Memory B cell (primary cell): Measurements from ENCODE around the gene DDX11.
"Not testable (repeated sequence)": the region's sequence is repeated elsewhere in the genome, so short reads cannot be mapped to it uniquely, and the experiment has no call there.

Experiments
- ATAC-seq: fragments of 150-1000 bp; cut with Tn5 transposase; 2 replicates; pipeline ENCODE4 v1.10.0; 2021; ENCODE audit warnings: low read depth, mild to moderate bottlenecking, moderate library complexity
- DNase-seq, 2 donors: peaks; one replicate each; pipeline ENCODE4 v3.0.0; 2022; ENCODE audit warnings: low spot score in 2 of 2
- H3K27ac Mint-ChIP-seq: one replicate; pipeline ENCODE4 v1.8.0; 2022; ENCODE audit warnings: mild to moderate bottlenecking, moderate library complexity, mixed read lengths
- H3K27me3 Mint-ChIP-seq: one replicate; pipeline ENCODE4 v1.8.0; 2022; ENCODE audit warnings: mixed read lengths
- H3K36me3 Mint-ChIP-seq: one replicate; pipeline ENCODE4 v1.8.0; 2022; ENCODE audit warnings: mild to moderate bottlenecking, mixed read lengths
- H3K4me1 Mint-ChIP-seq: one replicate; pipeline ENCODE4 v1.8.0; 2022; ENCODE audit warnings: mixed read lengths
- H3K4me3 Mint-ChIP-seq: one replicate; pipeline ENCODE4 v1.8.0; 2022; ENCODE audit warnings: mild to moderate bottlenecking, moderate library complexity, mixed read lengths
- H3K9me3 Mint-ChIP-seq: one replicate; pipeline ENCODE4 v1.8.0; 2022; ENCODE audit warnings: mixed read lengths

Gene DDX11

GRCh38 chr12:31050143-31050542, 23.5 kb upstream of the DDX11 start:
- H3K36me3 Mint-ChIP-seq, ATAC-seq, H3K9me3 Mint-ChIP-seq, DNase-seq, H3K4me1 Mint-ChIP-seq, H3K4me3 Mint-ChIP-seq, H3K27me3 Mint-ChIP-seq, H3K27ac Mint-ChIP-seq: not testable (repeated sequence)

GRCh38 chr12:31050548-31050947, 23.1 kb upstream of the DDX11 start:
- not testable (repeated sequence) for ATAC-seq, H3K9me3 Mint-ChIP-seq, H3K36me3 Mint-ChIP-seq, H3K27ac Mint-ChIP-seq, H3K27me3 Mint-ChIP-seq, DNase-seq, H3K4me3 Mint-ChIP-seq, H3K4me1 Mint-ChIP-seq

GRCh38 chr12:31051692-31052091, 22.0 kb upstream of the DDX11 start:
- peak overlapping the region; percentile 1 for H3K27ac Mint-ChIP-seq
- not testable (repeated sequence) for H3K4me3 Mint-ChIP-seq, H3K4me1 Mint-ChIP-seq, DNase-seq, H3K9me3 Mint-ChIP-seq, H3K36me3 Mint-ChIP-seq, H3K27me3 Mint-ChIP-seq
- peak; percentile 87 for ATAC-seq

GRCh38 chr12:31052121-31052520, 21.5 kb upstream of the DDX11 start:
- H3K27me3 Mint-ChIP-seq, H3K4me1 Mint-ChIP-seq, DNase-seq, H3K4me3 Mint-ChIP-seq, H3K36me3 Mint-ChIP-seq, ATAC-seq, H3K9me3 Mint-ChIP-seq: not testable (repeated sequence)
- H3K27ac Mint-ChIP-seq: peak overlapping the region; percentile 1

DNA sequence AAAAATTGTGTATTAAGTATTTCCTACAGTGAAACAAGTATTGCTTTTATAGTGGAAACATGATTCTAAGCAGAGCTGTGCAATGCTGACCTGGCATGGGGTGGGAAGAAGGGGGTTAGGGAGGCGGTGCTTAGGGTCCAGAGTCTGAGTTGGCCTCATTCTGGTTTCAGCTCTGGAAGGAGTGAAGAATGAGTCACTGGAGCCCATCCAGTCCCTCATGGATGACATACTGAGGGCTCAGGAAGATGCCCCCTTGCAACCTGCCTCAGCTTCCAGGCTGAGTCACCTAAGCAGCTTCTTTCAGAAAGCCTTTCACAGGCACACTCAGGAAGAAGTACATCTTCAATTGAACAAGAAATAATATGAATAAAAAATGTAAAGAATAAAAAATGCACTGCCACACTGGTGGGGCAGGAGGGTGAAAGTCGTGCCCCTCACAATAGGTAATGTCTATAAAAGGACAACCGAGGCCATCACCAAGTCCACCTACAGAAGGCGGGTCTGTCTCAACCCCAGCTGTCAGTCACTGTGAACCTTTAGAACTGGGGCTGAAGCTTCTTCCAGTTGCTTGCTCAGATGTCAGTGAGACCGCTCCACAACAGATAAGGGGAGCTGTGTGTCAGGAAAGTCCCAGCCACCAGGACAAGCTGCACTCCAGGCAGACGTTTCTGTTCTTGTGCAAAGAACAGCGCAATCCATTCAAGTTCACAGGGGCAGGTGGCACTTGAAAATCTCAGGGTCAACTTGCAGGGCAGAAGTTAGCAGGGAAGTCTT, 20.8 kb upstream of the DDX11 start:
- H3K36me3 Mint-ChIP-seq, ATAC-seq, H3K4me3 Mint-ChIP-seq, DNase-seq, H3K9me3 Mint-ChIP-seq, H3K4me1 Mint-ChIP-seq, H3K27me3 Mint-ChIP-seq, H3K27ac Mint-ChIP-seq: not testable (repeated sequence)

DNA sequence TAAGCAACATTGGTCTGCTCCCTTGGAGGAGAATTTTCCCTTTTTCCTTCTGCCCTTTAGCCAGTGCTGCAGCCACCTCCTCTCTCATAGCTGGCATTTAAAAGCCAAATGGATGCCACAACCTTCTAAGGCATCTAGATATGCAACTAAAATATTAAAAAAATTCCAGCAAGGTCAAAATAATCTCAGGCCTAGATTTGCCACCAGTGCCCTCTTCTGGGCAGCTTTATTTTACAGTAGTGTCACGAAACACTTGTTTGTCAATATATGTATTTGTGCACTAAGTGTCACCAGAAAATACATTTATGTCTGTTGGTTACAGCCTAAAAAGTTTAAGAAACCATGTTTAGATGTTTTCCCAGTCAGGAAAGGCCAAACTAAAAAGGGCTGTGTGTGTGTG, 19.7 kb upstream of the DDX11 start:
- H3K9me3 Mint-ChIP-seq, H3K4me1 Mint-ChIP-seq, H3K27me3 Mint-ChIP-seq, H3K36me3 Mint-ChIP-seq, H3K4me3 Mint-ChIP-seq, DNase-seq, H3K27ac Mint-ChIP-seq, ATAC-seq: not testable (repeated sequence)

DNA sequence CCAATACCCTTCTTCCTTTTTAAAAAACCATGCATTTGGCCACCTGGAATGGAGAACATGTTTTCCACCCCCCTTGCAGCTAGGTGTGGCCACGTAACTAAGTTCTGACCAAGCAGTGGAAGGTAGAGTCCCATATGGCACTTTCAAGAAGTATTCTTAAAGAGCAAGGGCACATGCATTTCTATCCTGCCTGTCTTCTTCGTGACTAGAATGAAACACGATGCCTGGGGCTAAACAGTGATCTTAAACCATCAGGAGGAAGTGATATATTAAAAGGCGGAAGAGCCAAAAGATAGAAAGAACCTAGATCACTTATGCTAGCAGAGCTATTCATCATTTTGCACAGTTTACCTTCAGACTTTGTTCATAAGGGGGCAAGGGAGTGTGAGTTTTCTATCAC, 16.0 kb upstream of the DDX11 start:
- H3K27ac Mint-ChIP-seq: no peak overlapping the region
- H3K4me3 Mint-ChIP-seq: no peak overlapping the region
- no peak for ATAC-seq
- DNase-seq: no peak
- H3K36me3 Mint-ChIP-seq: no peaks in the 10 kb centered on the region
- H3K4me1 Mint-ChIP-seq: no peaks in the 10 kb centered on the region
- no peaks in the 10 kb centered on the region for H3K27me3 Mint-ChIP-seq
- no peaks in the 10 kb centered on the region for H3K9me3 Mint-ChIP-seq

DNA sequence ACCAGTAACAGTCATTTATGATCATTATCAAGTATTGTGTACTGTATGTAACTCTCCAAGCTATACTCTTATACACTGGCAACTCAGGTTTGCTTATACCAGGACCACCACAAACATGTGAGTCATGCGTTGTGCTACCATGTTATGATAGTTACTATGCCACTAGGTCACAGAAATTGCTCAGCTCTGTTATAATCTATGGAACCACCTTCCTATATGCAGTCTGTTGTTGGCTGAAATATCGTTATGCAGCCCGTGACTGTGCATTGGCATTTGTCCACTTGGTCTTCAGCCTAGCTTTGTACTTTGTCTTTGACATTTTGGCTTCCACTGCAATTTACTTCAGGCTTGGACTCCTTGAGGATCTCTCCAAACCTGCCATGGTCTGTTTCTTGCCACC, 7.5 kb upstream of the DDX11 start:
- H3K4me3 Mint-ChIP-seq, H3K9me3 Mint-ChIP-seq, DNase-seq, H3K36me3 Mint-ChIP-seq, H3K27me3 Mint-ChIP-seq, ATAC-seq, H3K27ac Mint-ChIP-seq, H3K4me1 Mint-ChIP-seq: not testable (repeated sequence)

DNA sequence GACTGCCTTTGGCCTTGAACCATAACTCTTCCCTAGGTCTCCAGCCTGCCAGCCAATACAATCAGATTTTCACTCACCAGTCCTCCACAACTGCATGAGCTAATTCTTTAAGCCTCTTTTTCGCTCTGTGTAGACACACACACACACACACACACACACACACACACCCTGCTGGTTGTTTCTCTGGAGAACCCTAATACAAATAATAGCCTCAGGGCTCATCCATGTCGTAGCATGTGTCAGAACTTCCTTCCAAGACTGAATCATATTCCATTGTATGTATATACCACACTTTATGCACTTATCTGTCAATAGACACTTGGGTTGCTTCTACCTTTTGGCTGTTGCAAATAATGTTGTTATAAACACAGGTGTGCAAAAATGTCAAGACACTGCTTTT, 6.0 kb upstream of the DDX11 start:
- H3K9me3 Mint-ChIP-seq, DNase-seq, H3K36me3 Mint-ChIP-seq, ATAC-seq, H3K27ac Mint-ChIP-seq, H3K4me3 Mint-ChIP-seq, H3K4me1 Mint-ChIP-seq, H3K27me3 Mint-ChIP-seq: not testable (repeated sequence)

DNA sequence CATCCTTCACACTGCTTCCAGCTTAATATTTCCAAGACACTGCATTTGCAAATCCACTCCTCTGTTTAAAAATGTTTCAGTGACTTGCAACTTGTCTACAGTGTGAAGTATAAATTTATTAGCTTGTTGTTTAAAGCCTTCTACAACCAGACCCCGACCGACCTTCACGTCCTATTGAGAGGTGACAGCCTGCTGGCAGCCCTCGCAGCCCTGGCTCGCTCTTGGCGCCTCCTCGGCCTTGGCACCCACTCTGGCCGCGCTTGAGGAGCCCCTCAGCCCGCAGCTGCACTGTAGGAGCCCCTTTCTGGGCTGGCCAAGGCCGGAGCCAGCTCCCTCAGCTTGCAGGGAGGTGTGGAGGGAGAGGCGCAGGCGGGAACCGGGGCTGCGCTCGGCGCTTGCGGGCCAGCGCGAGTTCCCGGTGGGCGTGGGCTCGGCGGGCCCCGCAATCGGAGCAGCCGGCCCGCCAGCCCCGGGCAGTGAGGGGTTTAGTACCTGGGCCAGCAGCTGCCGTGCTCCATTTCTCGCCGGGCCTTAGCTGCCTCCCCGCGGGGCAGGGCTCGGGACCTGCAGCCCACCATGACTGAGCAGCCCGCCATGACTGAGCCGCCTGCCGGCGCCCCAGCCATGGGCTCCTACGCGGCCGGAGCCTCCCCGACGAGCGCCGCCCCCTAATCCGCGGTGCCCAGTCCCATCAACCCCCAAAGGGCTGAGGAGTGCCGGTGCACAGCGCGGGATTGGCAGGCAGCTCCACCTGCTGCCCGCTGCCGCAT, 2.5 kb upstream of the DDX11 start:
- not testable (repeated sequence) for H3K36me3 Mint-ChIP-seq, ATAC-seq, DNase-seq, H3K27ac Mint-ChIP-seq, H3K4me3 Mint-ChIP-seq, H3K27me3 Mint-ChIP-seq, H3K9me3 Mint-ChIP-seq
- peaks cover 15% of the 10 kb centered on the region for H3K4me1 Mint-ChIP-seq

GRCh38 chr12:31072962-31073361, 698 bp upstream of the DDX11 start:
- H3K4me3 Mint-ChIP-seq: peak overlapping the region; percentile 98
- not testable (repeated sequence) for H3K27me3 Mint-ChIP-seq, DNase-seq, H3K9me3 Mint-ChIP-seq, ATAC-seq, H3K36me3 Mint-ChIP-seq
- H3K4me1 Mint-ChIP-seq: peaks cover 18% of the 10 kb centered on the region
- peak overlapping the region; percentile 94 for H3K27ac Mint-ChIP-seq

- Mint-ChIP-seq H3K4me1 (peaks cover 18% of the 10 kb centered on the region), H3K4me3 (peak overlapping the region; percentile 98), H3K27ac (peak overlapping the region; percentile 94)
- ATAC-seq: peak; percentile 48
- H3K36me3 Mint-ChIP-seq, H3K27me3 Mint-ChIP-seq, H3K9me3 Mint-ChIP-seq: not testable (repeated sequence)
- DNase-seq: peak in 1 of 2 donors; percentile 14
Observed at GRCh38 chr12:31074333-31074874, 744 bp downstream of the DDX11 start.

DNA sequence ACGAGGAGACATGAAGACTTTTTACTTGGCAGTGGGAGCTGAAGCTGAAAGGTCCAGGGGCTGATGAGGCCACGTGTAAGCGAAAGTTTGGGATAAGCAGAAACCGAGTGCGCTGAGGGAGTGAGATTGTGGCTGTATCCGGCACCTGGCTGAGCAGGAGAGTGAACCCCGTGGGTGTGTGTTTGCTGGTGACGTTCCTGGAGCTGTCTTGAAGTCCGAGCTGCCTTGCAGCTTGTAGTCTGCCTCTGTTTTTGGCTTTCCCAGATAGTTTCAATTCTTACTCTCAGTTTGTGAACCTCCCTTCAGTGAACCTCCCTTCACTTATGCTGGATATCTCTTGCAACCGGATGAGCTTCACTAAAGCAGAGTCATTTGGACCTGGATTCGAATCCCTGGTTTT, 2.5 kb downstream of the DDX11 start:
- DNase-seq, H3K9me3 Mint-ChIP-seq, H3K27ac Mint-ChIP-seq, H3K27me3 Mint-ChIP-seq, H3K4me3 Mint-ChIP-seq, ATAC-seq, H3K36me3 Mint-ChIP-seq: not testable (repeated sequence)
- peaks cover 20% of the 10 kb centered on the region for H3K4me1 Mint-ChIP-seq

- not testable (repeated sequence) for H3K36me3 Mint-ChIP-seq, H3K9me3 Mint-ChIP-seq, H3K4me3 Mint-ChIP-seq, ATAC-seq, H3K27me3 Mint-ChIP-seq, H3K27ac Mint-ChIP-seq, DNase-seq
- H3K4me1 Mint-ChIP-seq: peaks cover 22% of the 10 kb centered on the region
Observed at GRCh38 chr12:31077095-31077494, 3.4 kb downstream of the DDX11 start.
